Progenitor cell of endocrine pancreas (in vitro differentiated cells): Measurements from ENCODE around the gene CHRNA4. TPM values are rescaled to one million over a fixed set of nuclear protein-coding genes. Genes with fewer than 3 reads are reported as not detected.
A peak's percentile ranks its signal among the peaks of the same experiment; 100 is the strongest.

Source experiments
- DNase-seq: peaks from one replicate; pipeline ENCODE4 v3.0.0; 2021; ENCODE audit warnings: low spot score; ENCODE audit not compliant: unreplicated experiment
- H3K27ac Mint-ChIP-seq: 2 replicates; pipeline ENCODE4 v1.8.0; 2021; ENCODE audit warnings: mild to moderate bottlenecking, moderate library complexity, mixed read lengths
- H3K27me3 Mint-ChIP-seq: 2 replicates; pipeline ENCODE4 v1.8.0; 2021; ENCODE audit warnings: mixed read lengths
- H3K36me3 Mint-ChIP-seq: 2 replicates; pipeline ENCODE4 v1.8.0; 2022; ENCODE audit warnings: mixed read lengths; ENCODE audit not compliant: insufficient read depth
- H3K4me1 Mint-ChIP-seq: 2 replicates; pipeline ENCODE4 v1.8.0; 2021; ENCODE audit warnings: low read depth, mixed read lengths
- H3K4me3 Mint-ChIP-seq: 2 replicates; pipeline ENCODE4 v1.8.0; 2021; ENCODE audit warnings: low read depth, mild to moderate bottlenecking, moderate library complexity, mixed read lengths
- H3K9me3 Mint-ChIP-seq: 2 replicates; pipeline ENCODE4 v1.8.0; 2021; ENCODE audit warnings: low read depth, mixed read lengths
- total RNA-seq: library from RNA; stranded (reverse); gene quantifications from 2 replicates; pipeline ENCODE4 v1.2.1, GENCODE V29; 2021
- TF ChIP-seq, protein P1 (sequence below): fragments of 200-600 bp; sonication (generic); IDR thresholded peaks from one replicate; pipeline ENCODE4 v1.5.0; 2021; ENCODE audit warnings: antibody characterized with exemption, mild to moderate bottlenecking; ENCODE audit not compliant: unreplicated experiment

The CHRNA4 gene
- total RNA-seq, 1 donor from 2014 or later = 0.43 TPM

GRCh38 chr20:63325554-63326313 lies 35.4 kb downstream of the CHRNA4 start:
- Mint-ChIP-seq H3K9me3 (no peaks in the 10 kb centered on the region), H3K27me3 (peaks cover 12% of the 10 kb centered on the region), H3K27ac (no peak overlapping the region), H3K36me3 (no peaks in the 10 kb centered on the region), H3K4me3 (no peak overlapping the region), H3K4me1 (no peaks in the 10 kb centered on the region)
- no peak for DNase-seq
- TF ChIP-seq, protein P1, sequence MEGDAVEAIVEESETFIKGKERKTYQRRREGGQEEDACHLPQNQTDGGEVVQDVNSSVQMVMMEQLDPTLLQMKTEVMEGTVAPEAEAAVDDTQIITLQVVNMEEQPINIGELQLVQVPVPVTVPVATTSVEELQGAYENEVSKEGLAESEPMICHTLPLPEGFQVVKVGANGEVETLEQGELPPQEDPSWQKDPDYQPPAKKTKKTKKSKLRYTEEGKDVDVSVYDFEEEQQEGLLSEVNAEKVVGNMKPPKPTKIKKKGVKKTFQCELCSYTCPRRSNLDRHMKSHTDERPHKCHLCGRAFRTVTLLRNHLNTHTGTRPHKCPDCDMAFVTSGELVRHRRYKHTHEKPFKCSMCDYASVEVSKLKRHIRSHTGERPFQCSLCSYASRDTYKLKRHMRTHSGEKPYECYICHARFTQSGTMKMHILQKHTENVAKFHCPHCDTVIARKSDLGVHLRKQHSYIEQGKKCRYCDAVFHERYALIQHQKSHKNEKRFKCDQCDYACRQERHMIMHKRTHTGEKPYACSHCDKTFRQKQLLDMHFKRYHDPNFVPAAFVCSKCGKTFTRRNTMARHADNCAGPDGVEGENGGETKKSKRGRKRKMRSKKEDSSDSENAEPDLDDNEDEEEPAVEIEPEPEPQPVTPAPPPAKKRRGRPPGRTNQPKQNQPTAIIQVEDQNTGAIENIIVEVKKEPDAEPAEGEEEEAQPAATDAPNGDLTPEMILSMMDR = no peak

DNA sequence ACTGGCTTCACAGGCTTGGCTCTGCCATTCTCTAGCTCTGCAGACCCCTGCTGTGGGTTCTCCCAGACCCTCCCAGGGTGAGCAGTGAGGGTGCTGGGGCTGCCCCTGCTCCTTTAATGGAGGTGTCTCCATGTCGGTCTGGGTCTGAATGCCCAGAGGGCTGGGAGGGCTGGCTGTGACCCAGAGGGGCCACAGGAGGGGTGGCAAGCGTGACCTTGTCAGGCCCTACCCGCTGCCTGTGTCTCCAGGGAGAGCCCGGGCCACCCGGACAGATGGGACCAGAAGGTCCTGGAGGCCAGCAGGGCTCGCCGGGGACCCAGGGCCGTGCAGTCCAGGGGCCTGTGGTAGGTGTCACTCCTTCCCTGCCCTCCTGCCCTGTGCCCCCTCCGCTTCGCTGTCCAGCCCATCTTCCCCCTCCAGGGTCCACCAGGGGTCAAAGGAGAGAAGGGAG lies 36.1 kb downstream of the CHRNA4 start:
- no peaks in the 10 kb centered on the region for H3K9me3 Mint-ChIP-seq
- H3K4me1 Mint-ChIP-seq = no peaks in the 10 kb centered on the region
- TF ChIP-seq, protein P1 = no peak
- peaks cover 12% of the 10 kb centered on the region for H3K27me3 Mint-ChIP-seq
- H3K36me3 Mint-ChIP-seq = no peaks in the 10 kb centered on the region
- no peak for DNase-seq
- no peak overlapping the region for H3K27ac Mint-ChIP-seq
- no peak overlapping the region for H3K4me3 Mint-ChIP-seq

DNA sequence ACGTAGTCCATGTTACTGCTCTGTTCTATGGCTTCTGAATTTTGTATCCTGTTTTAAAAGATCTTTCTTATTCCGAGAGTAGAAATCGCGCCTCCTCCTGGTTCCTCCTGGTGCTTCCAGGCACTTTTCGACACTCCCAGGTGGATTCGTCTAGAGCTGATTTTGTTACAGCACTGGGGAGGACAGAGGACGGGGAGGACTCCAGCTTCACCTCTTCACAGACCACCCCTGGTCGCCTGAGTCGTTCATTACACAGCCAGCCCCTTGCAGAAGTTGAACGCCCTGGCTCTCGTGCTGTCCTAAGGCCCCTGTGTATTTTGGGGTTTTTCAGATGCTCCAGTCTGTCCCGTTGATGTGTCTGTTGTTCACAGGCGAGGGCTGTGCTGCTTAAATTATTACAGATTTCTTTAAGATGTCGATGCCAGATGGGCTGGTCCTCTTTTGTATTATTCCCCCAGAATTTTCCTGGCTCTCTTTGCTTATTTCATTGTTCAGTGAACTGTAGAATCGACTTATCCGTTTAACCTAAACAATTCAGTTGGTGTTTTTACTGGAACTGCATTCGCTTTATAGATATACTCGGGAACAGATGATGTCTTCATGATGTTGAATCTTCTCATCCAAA lies 37.7 kb downstream of the CHRNA4 start:
- H3K36me3 Mint-ChIP-seq = no peaks in the 10 kb centered on the region
- no peaks in the 10 kb centered on the region for H3K9me3 Mint-ChIP-seq
- no peak overlapping the region for H3K4me3 Mint-ChIP-seq
- H3K27ac Mint-ChIP-seq = peak overlapping the region; percentile 51
- H3K27me3 Mint-ChIP-seq = peaks cover 12% of the 10 kb centered on the region
- DNase-seq = no peak
- H3K4me1 Mint-ChIP-seq = no peaks in the 10 kb centered on the region
- TF ChIP-seq, protein P1 = no peak

- Mint-ChIP-seq H3K27me3 (peaks cover 12% of the 10 kb centered on the region), H3K27ac (peak overlapping the region; percentile 51), H3K36me3 (no peaks in the 10 kb centered on the region), H3K4me1 (no peaks in the 10 kb centered on the region), H3K4me3 (no peak overlapping the region), H3K9me3 (no peaks in the 10 kb centered on the region)
- TF ChIP-seq, protein P1 = no peak
- DNase-seq = no peak
Measured at GRCh38 chr20:63322933-63323273, 38.2 kb downstream of the CHRNA4 start.

DNA sequence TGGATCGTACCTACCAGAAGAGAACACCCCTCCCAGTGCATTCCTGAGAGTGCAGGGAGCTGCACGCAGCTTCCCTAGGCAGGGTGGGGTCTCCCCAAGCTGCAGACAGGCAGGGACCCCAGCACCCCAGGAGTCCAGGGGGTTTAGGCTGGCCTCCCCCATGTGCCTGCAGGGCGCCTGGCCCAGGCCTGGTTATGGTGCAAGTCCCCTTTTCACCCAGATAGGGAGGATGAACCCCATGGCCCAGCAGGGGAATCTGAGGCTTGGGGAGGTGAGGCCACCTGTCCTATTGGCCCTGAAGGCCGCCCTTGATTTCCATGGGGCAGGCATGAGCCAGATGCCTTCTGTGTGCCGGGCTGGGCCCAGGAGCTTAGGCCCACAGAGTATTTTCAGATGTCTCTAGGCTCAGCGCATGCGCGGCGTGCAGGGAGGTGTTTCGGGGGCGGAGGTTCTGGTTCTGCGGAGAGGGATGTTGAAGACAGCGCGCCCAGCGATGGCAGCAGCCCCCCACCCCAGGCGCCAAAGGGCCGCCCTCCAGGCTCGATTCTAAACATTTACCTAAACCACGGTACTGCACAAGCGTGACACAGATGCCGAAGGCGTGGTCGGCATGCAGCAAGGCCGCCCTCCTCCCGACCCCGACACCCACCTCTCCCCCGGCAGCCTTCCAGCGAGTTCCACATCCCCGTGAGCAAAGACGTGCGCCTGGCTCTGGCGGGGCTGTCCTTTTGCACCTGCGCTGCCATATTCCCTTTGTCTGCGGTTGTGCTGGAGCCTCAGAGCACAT lies 38.8 kb downstream of the CHRNA4 start:
- no peak for DNase-seq
- TF ChIP-seq, protein P1 = no peak
- no peaks in the 10 kb centered on the region for H3K4me1 Mint-ChIP-seq
- no peaks in the 10 kb centered on the region for H3K9me3 Mint-ChIP-seq
- H3K36me3 Mint-ChIP-seq = no peaks in the 10 kb centered on the region
- H3K27me3 Mint-ChIP-seq = peaks cover 12% of the 10 kb centered on the region
- H3K4me3 Mint-ChIP-seq = no peak overlapping the region
- no peak overlapping the region for H3K27ac Mint-ChIP-seq
